ENCODE data around the gene FHIP1B.

FHIP1B gene

GRCh38 chr11:6201481-6201880 lies 33.0 kb downstream of the FHIP1B start:
- DNase-seq (ENCODE audit: low spot score) = no peak

DNA sequence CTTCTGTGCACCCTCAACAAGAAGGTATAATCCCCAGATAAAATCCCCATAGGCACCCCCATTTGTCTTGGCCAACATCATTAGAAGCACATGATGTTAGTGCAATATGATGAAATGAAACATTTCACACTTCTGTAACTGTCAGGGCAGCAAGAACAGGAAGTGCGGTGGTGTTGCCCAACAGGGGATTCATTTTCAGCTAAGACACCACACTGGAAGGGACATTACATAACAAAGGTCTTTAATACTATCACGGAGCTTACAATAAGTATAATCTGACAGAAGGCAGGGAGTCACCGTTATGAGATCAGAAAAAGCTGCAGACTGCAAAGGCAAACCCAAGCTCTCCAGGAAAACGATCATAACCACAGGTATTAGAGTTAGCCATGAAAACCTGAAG lies 33.5 kb downstream of the FHIP1B start:
- no peak for DNase-seq (ENCODE audit: low spot score)

- no peak for DNase-seq (ENCODE audit: low spot score)
Observed at GRCh38 chr11:6199174-6199810, 35.1 kb downstream of the FHIP1B start, which contains the start of gene OR52W1. OR52W1 (plus strand) TSS chr11:6199224; CDS start chr11:6199224, 0 bp downstream.

DNA sequence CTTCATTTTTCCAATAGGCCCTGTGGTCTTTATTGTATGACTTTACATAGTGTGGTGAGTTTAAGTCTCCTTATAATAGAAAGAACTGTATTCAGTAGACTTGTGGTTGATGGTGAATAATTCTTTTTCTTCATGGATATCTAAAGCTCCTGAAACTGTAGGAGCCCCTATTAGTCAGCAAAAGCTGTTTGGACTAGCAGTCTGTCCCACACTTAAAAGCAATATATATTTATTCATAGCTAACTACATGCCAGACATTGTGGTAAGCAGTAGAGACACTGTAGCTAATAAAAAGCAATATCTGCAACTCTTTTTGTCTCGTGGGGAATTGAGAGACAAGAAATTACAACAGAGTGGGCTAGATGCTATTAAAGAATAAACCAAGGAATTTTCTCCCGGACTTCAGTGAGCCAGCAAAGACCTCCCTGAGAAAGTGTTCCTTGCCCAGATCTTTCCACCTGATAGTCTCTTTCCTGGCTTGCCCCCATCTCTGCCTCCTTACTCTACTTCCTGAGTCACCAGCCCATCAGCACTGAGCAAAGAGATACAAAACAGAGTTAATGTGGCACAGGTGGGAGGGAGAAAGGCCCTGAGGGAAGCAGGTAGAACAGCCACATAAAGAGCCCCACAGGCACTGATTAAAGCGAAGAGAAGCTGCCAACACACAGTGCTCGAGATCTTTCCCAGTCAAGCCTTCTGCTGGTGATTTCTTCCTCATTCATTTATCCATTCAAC lies 36.8 kb downstream of the FHIP1B start:
- no peak for DNase-seq (ENCODE audit: low spot score)

DNA sequence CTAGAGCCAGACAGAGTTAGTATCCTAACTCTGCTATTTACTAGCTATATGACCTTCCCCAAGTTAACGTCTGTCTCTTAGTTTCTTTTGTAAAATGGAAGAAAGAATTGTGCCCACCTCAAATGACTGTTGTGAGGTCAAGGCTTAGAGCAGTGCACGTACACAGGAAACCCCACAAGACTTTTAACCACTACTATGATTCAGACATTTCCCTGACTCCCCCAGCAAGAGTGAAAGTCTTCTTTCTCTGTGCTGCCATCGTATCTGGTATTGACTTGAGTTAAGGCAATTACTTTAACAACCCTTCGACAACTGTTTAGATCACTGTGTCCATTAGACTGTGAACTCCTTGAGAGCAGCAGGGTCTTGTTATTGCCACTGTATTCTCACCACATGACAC lies 38.0 kb downstream of the FHIP1B start:
- no peak for DNase-seq (ENCODE audit: low spot score)

DNA sequence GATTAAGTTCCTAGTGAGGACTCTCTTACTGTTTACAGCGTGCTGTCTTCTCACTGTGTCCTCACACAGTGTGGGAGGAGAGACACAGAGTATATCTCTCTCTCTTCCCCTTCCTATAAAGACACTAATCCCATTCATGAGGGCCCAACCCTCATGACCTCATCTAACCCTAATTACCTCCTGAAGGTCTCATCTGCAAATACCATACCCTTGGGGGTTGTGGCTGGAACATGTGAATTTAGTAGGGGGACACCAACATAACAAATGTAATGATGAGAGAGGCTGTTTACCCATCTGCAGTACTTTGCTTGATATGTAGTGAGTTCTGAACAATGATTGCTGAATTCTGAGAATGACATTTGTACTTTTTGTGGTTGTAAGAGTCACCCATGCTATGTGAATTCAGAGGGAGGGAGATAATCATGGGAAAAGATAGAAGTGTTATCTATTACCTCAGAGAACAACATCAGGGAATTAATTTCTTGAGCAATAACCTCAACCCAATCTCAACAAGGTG lies 40.3 kb downstream of the FHIP1B start:
- DNase-seq (ENCODE audit: low spot score) = no peak

DNA sequence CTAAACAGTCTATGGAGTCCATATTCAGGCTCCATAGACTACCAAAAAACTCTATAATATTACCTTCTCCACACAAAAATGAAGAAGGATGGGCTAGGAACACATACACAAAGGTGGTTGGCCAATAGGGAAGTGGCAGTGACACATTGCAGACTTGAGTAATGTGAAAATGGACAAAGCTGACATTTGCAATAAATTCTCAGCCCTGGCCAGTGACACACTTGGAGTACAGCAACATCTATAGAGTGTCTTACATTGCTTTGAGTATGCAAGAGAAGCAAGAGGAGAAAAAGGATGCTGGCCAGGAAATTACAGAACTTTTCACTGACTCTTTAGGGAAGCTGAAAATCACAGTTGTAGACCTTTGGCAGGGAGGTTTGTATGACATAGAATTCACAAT lies 42.7 kb downstream of the FHIP1B start:
- no peak for DNase-seq (ENCODE audit: low spot score)

DNA sequence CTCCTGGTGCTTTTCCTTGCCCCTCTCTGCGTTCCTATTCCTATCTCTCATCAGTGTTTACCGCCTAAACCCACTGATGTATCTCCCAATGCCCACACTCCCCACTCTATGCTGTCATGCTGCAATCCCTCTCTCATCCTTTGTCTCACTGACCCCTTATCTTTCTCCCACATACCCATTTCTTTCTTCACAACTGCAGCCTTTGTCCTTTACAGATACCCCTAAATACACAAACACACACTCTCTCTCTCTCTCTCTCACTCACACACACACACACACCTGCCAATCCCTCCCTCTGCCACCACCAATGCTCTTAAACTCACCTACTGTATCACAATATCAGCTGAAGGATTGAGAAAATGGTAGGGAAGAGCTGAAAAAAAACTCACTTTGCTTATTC lies 59.0 kb downstream of the FHIP1B start:
- no peak for DNase-seq (ENCODE audit: low spot score)

DNA sequence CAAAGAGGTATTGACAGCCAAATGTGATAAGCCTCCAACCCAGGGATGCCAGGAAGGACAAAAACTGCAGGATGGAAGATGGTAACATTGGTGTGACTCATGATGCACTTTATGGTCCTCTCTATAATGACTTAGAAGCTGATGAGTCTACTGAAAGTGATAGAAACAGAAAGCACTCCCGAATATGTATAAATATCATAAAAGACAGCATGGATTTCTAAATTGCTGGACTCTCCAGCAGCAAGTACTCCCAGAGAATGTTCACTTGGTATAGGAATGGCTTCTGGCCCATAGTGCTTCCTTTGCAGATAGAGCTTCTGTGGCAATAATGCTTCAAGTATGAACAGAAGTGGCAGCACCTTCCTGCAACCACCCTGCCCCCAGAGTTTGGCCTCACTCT lies 64.2 kb downstream of the FHIP1B start, which contains the start of gene OR52B2:
Gene OR52B2 (minus strand): TSS at position 101 of the 400 bp plus-strand sequence. CDS start 0 bp downstream, at position 101.
- no peak for DNase-seq (ENCODE audit: low spot score)

Measured in SK-N-DZ (cell line).